ENCODE data around the gene FRK.
"Not testable (repeated sequence)": the region's sequence is repeated elsewhere in the genome, so short reads cannot be mapped to it uniquely, and the experiment has no call there.

The FRK gene

DNA sequence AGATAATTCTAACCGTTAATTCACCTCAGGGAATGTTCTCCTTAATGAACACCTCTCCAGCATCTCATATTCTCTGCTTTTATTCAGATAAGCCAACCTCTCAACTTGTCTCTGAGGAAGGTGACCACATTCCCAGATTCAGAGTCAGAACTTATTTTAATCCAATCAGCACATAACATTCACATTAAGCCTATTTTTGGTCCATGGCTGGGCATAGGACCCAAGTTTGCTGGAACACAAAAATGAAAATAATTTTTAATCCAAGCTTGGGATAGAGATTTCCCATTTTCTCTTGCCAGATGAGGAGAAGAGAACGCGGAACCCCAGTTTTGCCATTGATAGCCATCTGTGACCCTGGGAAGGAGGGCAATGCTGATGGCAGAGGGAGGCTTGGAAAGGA lies 126.5 kb downstream of the FRK start:
- DNase-seq, result no peak

DNA sequence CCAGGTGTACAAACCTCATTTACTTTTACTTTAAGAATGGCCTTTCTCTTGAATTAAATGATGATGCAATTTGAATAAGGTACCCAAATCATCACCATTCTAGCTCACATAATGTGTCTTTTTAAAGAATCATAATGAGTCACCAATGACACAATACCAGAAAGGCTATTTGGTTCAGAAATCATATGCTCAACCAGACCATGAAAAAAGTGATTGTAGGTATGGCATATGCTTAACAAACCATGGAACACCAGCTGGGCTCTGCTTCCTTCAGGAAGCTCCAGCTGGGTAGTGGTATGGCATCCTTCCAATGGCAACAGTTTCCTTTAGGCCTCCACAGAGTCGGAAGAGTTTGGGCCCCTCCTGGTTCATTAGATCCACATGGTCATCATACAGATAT lies 128.2 kb downstream of the FRK start:
- peak; percentile 88 for DNase-seq

DNA sequence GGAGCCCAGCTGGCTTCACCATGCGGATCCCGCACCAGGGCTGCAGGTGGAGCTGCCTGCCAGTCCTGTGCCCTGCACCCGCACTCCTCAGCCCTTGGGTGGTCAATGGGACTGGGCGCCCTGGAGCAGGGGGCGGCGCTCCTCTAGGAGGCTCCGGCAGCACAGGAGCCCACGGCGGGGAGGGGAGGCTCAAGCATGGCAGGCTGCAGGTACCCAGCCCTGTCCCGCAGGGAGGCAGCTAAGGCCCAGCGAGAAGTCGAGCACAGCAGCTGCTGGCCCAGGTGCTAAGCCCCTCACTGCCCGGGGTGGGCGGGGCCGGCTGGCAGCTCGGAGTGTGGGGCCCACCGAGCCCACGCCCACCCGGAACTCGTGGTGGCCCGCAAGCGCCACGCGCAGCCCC lies 132.7 kb downstream of the FRK start:
- DNase-seq, result not testable (repeated sequence)

DNA sequence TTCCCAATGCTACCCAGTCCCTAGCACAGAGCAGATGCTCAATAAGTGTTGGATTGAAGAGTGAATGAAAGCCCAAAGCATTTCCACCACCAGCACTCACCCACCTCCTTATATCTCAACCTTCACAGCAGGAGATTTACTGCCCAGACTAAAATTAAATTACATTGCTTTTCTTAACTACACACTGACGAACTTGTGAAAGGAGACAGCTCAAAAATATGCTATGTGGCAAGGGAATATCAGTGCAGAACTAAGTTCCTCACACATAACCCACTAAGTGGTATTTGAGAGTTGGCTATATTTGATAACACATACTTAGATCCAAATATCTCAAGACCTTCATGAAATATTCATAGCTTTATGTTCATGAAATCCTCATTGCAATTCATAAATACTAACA lies 137.7 kb downstream of the FRK start:
- no peak for DNase-seq

DNA sequence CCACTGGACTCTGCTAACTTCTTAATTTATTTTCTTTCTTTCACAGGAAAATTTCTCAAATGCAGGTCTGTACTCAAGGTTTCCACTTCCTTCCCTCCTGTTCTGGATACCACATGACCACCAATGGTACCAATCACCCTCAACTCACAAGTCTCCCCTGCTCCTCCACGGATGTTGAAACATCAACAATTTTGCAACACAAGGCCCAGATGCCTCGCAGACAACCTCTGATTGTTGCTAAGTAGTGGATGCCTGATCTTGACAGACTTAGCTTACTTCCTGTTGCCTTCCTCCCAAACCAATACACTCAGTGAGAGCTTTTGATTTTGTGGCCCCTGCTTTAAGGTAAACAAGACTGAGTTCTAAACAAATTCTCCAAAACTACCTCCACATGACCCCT lies 146.6 kb downstream of the FRK start:
- DNase-seq, result no peak

DNA sequence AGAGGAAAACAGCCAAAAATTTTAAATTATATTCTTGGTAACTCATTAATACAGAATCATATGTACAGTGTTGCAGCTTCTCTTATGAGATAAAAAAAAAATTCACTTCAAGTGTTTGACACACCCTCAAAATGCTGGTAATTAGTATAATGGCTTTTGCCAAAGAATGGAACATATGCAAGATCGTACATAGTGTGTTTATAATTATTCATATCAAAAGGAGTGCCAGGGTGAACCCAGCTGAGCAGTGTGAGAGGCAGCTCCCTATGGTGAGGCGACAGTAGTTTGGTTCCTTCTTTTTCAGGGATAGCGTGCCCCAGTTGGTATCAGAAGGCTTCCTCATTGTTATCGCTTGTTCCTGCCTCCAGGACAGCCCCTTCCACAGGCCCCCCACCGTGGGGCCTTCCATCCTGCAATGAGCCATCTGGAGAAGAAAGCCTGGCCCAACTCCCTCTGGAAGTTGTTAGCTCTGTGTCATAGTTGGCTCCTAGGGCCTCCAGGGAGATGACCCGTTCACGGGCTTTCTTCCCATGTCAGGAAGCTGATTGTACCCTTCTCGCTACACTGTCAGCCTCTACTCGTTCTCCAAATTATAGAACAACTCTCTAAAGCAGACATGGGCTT lies 150.7 kb downstream of the FRK start:
- peak; percentile 56 for DNase-seq

DNA sequence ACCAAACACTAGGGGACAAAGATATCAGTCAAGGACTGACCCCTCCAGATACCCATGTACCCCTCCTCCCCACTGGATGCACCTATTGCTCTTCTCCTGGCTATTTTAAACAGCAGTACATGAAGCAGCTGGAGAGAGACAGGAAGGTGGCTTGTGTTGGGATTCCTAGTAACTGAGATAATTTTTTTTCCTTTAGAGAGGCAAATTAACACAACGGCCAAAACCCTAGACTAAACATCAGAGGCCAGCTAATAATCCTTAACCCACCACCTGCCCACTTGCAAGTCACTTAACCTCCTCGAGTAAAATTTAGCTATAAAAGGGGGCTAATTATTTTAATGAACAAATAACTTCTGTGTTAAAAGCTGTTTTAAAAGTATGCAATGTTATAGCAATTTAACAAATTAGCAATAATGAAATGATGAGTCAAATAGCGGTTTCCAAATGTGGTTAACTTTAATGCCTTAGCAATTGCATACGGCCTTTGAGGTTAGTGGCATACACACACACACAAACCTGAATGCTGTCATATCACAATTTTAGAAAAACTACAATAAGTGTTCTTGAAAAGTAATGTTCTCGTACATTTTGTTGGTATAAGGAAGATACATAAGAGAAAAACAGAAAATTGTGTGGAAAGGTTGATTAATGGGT lies 151.7 kb downstream of the FRK start:
- DNase-seq, result no peak

DNA sequence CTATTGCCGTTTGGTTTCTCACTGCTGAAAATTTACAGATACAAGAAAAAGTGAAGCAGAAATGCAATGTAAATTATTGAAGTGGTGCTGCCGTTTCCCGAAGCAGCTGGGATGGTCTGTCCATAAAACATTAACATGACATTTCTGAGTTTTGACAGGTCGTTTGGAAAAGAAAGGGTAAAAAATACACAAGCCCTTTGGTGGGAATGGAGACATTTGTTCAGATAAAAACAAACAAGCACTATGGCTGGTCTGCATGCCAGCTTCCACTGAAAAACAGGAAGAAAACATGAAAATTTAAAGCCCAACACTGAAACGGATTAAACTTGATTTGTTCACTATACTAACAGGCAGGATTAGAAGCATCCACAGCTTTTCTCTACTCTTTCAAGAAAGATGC lies 155.2 kb downstream of the FRK start:
- no peak for DNase-seq

DNA sequence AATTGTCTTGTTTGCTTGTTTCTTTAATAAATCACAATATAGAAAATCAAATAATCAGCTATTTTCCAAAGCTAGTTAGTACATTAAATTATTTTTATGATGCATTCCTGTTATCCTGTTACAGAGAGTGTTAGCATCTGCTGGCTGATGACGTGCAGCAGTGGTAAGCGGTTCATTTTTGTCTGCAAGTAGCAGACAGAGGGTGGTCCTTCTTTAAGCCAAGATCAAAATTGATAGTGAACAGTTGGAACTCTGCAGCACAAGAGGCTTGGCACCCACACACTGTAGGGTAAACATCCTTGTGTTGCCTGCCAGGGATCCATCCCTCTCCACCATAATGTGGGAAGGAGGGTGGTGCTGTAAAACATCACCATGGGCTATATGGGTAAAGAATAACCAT lies 158.3 kb downstream of the FRK start:
- no peak for DNase-seq

DNA sequence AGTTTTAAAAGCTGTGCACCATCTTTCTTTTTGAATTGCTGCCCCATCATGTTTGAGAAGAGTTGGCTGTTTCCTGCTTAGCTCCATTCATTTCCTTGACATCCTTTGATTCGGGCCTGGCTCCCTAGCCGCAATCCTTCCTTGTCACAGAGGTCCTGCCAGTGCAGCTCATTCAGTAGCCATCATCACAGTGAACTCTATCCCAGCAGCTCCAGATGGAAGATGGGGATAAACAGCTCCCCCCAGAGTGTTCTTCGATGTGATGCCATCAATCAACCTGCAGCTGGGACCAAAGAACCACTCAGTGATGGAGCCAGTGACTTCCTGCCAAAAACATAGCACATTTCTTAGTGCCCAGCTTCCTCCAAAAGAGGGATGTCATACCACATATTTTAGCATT lies 158.8 kb downstream of the FRK start:
- DNase-seq, result peak; percentile 49

DNA sequence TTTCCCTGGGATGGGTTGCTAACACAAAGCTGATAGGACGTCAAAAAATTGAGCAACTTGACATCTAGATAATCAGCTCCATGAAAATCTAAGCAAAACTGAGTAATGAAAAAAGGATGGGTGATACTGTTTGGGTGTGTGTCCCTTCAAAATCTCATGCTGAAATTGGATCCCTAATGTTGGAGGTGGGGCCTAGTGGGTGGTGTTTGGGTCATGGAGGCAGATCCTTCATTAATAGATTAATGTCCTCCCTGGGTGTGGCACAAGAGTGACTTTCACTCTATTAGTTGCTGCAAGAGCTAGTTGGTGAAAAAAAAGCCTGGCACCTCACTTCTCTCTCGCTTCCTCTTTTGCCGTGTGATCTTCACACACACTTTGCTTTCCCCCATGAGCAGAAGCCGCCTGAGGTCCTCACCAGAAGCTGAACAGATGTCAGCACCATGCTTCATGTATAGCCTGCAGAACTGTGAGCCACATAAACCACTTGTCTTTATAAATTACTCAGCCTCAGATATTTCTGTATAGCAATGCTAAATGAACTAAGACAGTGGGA lies 160.9 kb downstream of the FRK start:
- no peak for DNase-seq

DNA sequence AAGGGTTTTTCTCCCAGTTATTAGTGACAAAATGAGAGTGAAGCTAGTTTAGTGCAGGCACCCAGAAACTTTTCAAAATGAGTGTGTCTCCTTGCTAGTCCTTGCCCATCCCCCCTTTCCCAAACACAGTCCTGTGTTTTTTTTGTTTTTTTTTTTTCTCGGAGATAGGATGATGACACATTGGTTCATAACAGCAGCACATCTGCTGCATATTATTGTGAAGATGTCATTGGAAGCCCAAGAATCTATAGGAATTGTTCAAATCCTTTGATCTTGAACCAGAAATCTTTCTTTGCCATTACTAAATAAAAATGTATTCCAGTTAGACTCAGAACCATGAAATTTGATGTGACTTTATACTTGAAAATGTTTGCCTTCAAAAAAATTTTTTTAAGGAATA lies 162.4 kb downstream of the FRK start:
- peak; percentile 46 for DNase-seq

DNA sequence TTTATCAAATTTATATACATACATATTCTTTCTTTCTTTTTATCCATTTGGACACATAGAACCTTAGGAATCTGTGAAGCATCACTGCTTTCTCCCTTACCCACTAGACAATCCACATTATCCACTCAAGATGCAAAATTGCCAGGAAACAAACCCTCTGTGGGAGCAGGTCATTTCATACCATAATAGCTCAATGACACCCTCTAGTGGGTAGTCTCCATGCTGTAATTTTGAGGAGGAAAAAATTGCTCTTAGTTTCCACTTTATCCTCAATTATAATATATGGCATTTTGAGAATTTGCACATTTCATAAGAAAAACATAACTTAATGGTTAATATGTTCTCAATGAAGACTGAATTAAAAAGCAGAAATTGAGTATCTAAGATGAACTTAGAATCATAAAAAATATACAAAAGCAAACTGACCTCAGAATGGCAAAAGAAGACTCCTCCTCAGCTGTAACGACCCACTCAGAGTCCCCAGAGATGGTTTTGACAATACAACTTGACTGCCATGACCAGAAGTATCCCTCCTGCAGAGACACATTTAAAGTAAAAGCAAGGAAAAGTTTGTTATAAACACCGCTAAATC lies 164.1 kb downstream of the FRK start:
- DNase-seq, result peak; percentile 63

DNA sequence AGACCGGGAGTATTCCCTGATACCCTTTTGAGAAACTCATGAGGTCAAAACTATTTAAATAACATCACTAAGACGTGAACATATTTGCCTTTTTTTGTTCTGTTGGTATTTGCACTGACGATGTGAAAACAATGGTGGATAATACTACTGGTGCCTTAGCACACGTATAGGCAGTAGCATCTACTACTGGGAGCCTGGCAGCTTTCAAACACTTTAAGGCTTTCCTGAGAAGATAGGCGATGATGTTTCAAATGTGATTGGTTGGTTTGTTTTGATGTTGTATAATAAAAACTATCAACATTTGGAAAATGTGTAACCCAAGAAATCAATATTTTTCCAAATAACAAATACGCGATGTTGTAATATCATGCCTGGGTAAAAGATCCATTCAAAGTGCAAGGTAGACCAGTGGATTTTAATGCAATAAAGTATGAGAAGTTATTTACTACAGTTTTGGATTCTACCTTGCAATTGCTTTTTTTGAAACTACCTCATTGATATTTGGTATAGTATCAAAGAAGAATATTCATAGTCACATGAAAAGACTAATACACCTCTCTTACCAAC lies 166.2 kb downstream of the FRK start:
- DNase-seq, result no peak

DNA sequence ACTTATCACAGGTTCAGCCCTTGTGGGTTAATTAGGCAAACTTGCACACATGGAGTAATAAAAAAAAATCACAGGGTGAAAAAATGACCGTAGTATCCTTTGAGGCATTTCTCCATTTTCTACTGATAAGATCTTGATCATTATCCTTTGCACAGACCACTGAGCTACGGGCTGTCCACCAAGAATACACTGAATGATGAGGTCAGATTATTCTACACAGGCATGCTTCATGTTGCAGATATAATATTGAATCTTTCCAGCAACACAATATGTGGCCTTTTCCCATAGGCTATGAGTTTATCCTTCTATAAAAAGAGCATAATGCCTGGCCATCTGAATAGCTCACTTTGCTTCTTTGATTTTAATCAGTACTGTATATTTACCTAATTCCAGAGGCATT lies 168.9 kb downstream of the FRK start:
- DNase-seq, result no peak

DNA sequence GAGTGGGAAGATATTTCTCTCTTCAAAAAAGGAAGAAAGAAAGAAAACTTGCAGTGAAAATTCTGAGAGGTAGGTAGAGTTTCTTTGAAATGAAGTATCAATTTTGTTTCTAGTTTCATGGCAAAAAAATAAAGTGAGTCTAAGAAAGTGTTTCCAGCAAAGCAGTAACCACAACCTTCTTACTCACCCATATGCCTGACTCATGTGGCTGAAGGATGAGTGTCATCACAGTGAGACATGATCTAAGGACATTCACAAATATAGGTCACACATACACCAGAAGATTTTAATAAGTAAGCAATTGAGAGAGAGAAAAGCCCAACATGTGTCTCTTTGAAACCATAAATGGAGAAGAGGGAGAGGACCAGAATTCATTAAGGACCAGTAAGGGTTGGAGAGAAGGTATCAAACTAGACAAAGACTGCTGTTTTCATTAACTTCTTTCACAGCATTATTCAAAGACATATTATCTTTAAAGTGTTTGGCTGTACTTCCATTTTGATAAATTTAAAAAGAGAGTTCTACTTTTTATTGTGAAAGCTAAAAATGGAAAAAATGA lies 169.5 kb downstream of the FRK start:
- no peak for DNase-seq

DNA sequence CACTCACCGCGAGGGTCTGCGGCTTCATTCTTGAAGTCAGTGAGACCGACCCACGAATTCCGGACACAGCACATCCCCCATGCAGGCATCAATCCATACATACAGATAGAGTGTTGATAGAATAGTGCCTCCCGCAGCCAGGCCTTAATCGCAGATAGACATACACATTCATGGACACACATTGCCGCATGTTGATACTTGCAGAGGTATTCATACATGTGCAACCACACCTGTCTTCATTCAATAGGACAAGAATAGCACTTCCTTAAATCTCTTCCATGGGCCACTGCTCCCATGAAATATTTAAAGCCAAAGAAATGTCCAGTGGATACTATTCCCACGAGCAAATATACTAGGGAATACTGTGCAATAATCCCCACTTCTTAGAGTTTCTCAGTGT lies 170.5 kb downstream of the FRK start:
- DNase-seq, result no peak

DNA sequence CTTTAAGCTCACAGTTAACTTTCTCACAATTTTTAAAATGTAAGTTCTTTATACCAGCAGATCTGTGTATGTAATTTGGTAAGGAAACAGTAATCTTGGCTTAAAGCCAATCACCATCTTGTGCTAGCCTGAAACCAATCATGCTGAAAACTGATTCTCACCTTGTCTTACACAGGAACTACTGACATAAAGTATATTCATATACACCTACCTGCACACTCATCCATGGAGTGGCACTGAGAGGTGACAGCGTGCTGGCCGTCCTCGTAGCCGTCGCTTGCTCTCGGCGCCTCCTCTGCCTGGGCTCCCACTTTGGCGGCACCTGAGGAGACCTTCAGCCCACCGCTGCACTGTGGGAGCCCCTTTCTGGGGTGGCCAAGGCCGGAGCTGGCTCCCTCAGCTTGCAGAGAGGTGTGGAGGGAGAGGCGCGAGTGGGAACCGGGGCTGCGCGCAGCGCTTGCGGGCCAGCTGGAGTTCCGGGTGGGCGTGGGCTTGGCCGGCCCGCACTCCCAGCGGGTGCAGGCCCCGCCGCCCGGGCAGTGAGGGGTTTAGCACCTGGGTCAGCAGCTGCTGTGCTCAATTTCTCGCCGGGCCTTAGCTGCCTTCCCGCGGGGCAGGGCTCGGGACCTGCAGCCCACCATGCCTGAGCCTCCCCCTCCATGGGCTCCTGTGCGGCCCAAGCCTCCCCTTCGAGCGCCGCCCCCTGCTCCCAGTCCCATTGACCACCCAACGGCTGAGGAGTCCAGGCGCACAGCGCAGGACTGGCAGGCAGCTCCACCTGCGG lies 171.8 kb downstream of the FRK start:
- peak; percentile 83 for DNase-seq

DNA sequence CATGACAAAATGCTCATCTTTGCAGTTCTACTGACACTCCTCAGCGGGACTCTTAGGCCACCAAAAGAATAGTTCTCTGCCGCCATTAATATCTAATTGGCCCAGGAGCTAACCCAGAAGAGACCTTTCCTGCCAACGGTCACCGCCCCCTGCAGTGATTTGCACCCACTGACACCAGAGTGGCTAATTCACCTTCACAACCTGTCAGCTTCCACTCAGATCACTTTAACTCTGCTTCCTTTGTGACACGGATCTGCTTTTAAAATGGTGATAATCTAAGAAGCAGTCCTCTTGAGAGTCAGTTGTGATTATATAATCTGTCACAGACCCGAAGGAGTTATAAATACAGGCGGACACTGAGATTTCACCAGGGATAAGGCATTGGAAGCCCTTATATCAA lies 172.8 kb downstream of the FRK start:
- no peak for DNase-seq

DNA sequence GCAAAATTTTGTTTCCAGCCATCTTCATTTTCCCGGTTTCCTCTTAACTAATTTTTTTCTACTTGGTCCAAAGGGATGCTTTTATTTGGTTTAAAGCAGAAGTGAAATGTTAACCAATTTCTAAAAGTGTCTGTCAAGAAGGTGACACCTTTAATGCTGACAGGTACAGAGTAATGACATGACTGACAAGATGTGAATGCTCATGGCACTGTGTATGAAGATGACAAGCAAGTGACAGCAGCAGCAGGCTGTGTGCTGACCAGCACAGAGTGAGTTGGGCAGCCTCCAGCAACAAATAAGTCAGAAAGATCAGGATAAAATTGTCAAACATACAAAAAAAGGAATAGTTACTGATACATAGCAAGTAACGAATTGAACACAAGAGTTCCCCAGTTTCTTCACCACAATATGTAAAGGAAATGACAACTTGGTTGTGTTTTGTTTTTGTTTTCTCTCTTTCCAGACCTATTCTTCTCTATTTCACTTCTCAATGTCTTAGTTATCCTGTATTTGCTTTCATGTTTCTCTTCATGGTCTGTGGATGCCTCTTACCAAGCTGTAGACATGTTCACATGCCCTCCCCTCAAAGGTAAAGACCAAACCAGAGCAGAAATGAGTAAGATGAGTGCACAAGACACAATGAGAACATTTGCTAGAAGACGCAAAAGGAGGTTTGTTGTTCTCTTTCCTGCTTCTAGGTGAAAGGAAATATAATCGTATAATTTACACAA lies 174.9 kb downstream of the FRK start:
- no peak for DNase-seq

DNA sequence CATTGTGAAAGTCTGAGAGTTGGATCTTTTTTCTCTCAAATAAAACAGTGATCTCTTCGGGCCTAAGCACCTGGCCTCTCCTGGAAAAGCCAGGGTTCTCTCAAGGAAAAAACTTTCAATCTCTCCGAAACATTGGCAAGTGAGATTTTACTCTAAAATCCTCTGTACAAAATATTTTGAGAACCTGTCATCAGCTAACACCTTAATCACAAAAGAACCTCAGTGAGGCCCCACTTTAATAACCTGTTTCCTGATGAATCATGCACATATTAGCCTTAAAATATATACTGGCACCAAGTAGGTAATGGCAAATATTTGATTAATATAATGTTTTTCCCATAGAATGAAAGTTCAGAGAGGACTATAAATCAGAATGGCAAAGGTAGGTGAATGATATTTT lies 177.9 kb downstream of the FRK start:
- DNase-seq, result no peak

DNA sequence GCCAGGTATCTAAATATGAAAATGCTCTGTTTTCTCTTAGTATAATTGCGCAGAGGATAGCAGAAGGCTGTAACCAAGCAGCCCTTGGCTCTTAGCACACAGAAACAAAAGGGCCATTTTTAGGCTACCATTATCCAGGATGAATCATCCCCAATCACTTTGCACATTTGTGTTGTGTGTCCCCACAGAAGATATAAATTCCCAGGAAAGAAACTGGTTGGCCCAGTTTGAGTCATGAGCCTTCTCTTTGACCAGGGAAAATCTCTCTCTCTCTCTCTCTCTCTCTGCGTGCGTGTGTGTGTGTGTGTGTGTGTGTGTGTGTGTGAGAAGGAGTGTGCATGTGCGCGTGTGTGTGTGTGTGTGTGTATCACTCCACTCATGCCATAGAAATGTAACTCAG lies 178.5 kb downstream of the FRK start:
- DNase-seq, result no peak
